ENCODE results near the gene HSD17B3.

The HSD17B3 gene

GRCh38 chr9:96232539-96233241 lies 69.3 kb downstream of the HSD17B3 start:
- DNase-seq: peak; percentile 81

GRCh38 chr9:96232164-96232538 lies 69.8 kb downstream of the HSD17B3 start:
- no peak for DNase-seq

- no peak for DNase-seq
Measured at GRCh38 chr9:96230002-96230401, 72.0 kb downstream of the HSD17B3 start.

- DNase-seq: no peak
Measured at GRCh38 chr9:96222132-96222531, 79.8 kb downstream of the HSD17B3 start.

GRCh38 chr9:96219900-96220257 lies 82.1 kb downstream of the HSD17B3 start:
- no peak for DNase-seq

- peak; percentile 56 for DNase-seq
Measured at GRCh38 chr9:96219026-96219899, 82.7 kb downstream of the HSD17B3 start.

GRCh38 chr9:96217754-96218693 lies 84.0 kb downstream of the HSD17B3 start:
- peak; percentile 84 for DNase-seq

- peak; percentile 39 for DNase-seq
Measured at GRCh38 chr9:96217294-96217707, 84.7 kb downstream of the HSD17B3 start.

GRCh38 chr9:96216583-96216982 lies 85.4 kb downstream of the HSD17B3 start:
- DNase-seq: no peak

GRCh38 chr9:96215841-96216240 lies 86.1 kb downstream of the HSD17B3 start:
- DNase-seq: no peak

GRCh38 chr9:96214635-96215034 lies 87.3 kb downstream of the HSD17B3 start:
- DNase-seq: no peak

GRCh38 chr9:96209407-96210271 lies 92.3 kb downstream of the HSD17B3 start:
- DNase-seq: no peak

- no peak for DNase-seq
Measured at GRCh38 chr9:96206156-96206751, 95.7 kb downstream of the HSD17B3 start.

- DNase-seq: peak; percentile 9
Measured at GRCh38 chr9:96204853-96205252, 97.1 kb downstream of the HSD17B3 start.

- DNase-seq: peak; percentile 80
Measured at GRCh38 chr9:96203867-96204501, 98.0 kb downstream of the HSD17B3 start.

GRCh38 chr9:96202971-96203780 lies 98.8 kb downstream of the HSD17B3 start:
- peak; percentile 10 for DNase-seq

GRCh38 chr9:96201140-96201539 lies 100.8 kb downstream of the HSD17B3 start:
- DNase-seq: no peak

- DNase-seq: no peak
Measured at GRCh38 chr9:96199006-96199405, 103.0 kb downstream of the HSD17B3 start.

GRCh38 chr9:96195541-96195940 lies 106.4 kb downstream of the HSD17B3 start:
- no peak for DNase-seq

GRCh38 chr9:96193236-96193755 lies 108.7 kb downstream of the HSD17B3 start:
- no peak for DNase-seq
